C4-2B (cell line): Measurements from ENCODE around the gene ZNF407.

Source experiments
- ZFX ChIP-seq: fragments of 450-650 bp; IDR thresholded peaks from 2 replicates; pipeline ENCODE4 v1.6.1; 2017
- TF ChIP-seq, protein P1 (sequence below): fragments of 450-650 bp; conservative IDR thresholded peaks from 2 replicates; pipeline ENCODE4 v1.5.1; 2017; ENCODE audit warnings: mild to moderate bottlenecking

DNA sequence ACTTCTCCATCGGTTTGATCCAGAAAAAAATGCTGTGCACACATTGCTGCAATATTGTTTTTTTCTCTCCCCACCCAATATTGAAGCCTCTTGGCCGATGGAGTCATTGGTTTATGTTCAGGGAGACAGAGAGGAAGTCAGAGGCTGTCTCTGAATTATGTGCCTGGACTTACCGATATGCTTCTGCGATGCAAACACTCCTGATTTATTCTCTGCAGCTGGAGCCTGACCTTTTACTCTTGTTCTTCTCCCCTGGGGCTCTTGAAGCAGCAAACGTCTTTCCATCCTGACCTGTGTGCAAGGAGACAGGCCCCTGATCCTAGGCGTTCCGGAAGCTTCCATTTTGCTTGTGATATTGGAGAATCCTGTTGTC lies 511.6 kb downstream of the ZNF407 start:
- TF ChIP-seq, protein P1, sequence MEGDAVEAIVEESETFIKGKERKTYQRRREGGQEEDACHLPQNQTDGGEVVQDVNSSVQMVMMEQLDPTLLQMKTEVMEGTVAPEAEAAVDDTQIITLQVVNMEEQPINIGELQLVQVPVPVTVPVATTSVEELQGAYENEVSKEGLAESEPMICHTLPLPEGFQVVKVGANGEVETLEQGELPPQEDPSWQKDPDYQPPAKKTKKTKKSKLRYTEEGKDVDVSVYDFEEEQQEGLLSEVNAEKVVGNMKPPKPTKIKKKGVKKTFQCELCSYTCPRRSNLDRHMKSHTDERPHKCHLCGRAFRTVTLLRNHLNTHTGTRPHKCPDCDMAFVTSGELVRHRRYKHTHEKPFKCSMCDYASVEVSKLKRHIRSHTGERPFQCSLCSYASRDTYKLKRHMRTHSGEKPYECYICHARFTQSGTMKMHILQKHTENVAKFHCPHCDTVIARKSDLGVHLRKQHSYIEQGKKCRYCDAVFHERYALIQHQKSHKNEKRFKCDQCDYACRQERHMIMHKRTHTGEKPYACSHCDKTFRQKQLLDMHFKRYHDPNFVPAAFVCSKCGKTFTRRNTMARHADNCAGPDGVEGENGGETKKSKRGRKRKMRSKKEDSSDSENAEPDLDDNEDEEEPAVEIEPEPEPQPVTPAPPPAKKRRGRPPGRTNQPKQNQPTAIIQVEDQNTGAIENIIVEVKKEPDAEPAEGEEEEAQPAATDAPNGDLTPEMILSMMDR: no peak
- TF ChIP-seq ZFX: no peak
